ENCODE data around the gene CYP21A2.
"Not testable (repeated sequence)": the region's sequence is repeated elsewhere in the genome, so short reads cannot be mapped to it uniquely, and the experiment has no call there.

DNA sequence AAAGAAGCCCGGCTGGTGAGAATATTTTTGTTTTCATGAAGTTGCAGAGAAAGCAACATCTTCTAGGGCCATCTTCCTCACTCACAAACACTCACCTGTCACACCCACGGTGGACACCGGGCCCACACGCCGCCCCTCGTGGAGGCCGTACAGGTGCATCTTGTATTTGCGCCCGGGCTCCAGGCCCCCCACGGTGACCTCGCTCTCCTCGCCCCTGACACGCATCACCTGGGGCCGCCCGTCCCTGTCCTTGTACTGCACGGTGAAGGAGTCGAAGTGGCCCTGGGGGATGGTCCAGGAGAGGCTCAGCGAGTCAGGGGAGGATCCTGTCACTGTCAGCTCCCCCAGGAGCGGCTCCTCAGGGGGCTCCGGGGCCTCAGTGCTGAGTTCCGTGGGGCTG, 17.5 kb downstream of the CYP21A2 start:
- TF ChIP-seq, protein P1, sequence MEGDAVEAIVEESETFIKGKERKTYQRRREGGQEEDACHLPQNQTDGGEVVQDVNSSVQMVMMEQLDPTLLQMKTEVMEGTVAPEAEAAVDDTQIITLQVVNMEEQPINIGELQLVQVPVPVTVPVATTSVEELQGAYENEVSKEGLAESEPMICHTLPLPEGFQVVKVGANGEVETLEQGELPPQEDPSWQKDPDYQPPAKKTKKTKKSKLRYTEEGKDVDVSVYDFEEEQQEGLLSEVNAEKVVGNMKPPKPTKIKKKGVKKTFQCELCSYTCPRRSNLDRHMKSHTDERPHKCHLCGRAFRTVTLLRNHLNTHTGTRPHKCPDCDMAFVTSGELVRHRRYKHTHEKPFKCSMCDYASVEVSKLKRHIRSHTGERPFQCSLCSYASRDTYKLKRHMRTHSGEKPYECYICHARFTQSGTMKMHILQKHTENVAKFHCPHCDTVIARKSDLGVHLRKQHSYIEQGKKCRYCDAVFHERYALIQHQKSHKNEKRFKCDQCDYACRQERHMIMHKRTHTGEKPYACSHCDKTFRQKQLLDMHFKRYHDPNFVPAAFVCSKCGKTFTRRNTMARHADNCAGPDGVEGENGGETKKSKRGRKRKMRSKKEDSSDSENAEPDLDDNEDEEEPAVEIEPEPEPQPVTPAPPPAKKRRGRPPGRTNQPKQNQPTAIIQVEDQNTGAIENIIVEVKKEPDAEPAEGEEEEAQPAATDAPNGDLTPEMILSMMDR (IDR thresholded peaks at IDR 0.05; ENCODE audit: low read depth, low read length, missing input control), result not testable (repeated sequence)
- not testable (repeated sequence) for TF ChIP-seq SP1 (IDR thresholded peaks at IDR 0.05); ZBTB33 (IDR thresholded peaks at IDR 0.05); HNF4A (conservative IDR thresholded peaks at IDR 0.05); ATF3 (IDR thresholded peaks at IDR 0.05); HNF4G (IDR thresholded peaks at IDR 0.05); EGR1 (IDR thresholded peaks at IDR 0.05; ENCODE audit: low read depth in 2 of 2); TAF1 (conservative IDR thresholded peaks at IDR 0.05); GABPA (IDR thresholded peaks at IDR 0.05 in 1 of 2, conservative IDR thresholded peaks at IDR 0.05 in 1 of 2)
- TF ChIP-seq, protein P2, sequence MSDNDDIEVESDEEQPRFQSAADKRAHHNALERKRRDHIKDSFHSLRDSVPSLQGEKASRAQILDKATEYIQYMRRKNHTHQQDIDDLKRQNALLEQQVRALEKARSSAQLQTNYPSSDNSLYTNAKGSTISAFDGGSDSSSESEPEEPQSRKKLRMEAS (IDR thresholded peaks at IDR 0.05), result not testable (repeated sequence)

Measured in liver (tissue), 3 donors.